Ascending aorta (tissue), 2 donors: ENCODE measurements around the gene SULT4A1. TPM values are rescaled to one million over a fixed set of nuclear protein-coding genes. Genes with fewer than 3 reads are reported as not detected.
A peak's percentile ranks its signal among the peaks of the same experiment; 100 is the strongest.

Source experiments
- DNase-seq, 2 donors: peaks; one replicate each; pipeline ENCODE4 v3.0.0-alpha.2; 2019; ENCODE audit warnings: low spot score in 2 of 2
- H3K27ac ChIP-seq, 2 donors: fragments of 200-600 bp; sonication (generic); one replicate each; pipeline ENCODE4 v1.5.1; 2016 to 2017; ENCODE audit warnings: mild to moderate bottlenecking in 1 of 2
- H3K27me3 ChIP-seq: fragments of 200-600 bp; sonication (generic); one replicate; pipeline ENCODE4 v1.5.1; 2017
- H3K36me3 ChIP-seq, 2 donors: fragments of 200-600 bp; sonication (generic); one replicate each; pipeline ENCODE4 v1.5.1; 2016
- H3K4me1 ChIP-seq, 2 donors: fragments of 200-600 bp; sonication (generic); one replicate each; pipeline ENCODE4 v1.5.1; 2016 to 2017; ENCODE audit warnings: mild to moderate bottlenecking in 1 of 2
- H3K4me3 ChIP-seq, 2 donors: fragments of 200-600 bp; sonication (generic); one replicate each; pipeline ENCODE4 v1.5.1; 2016 to 2017; ENCODE audit warnings: mild to moderate bottlenecking in 1 of 2
- H3K9me3 ChIP-seq, 2 donors: fragments of 200-600 bp; sonication (generic); one replicate each; pipeline ENCODE4 v1.5.1; 2016
- intact Hi-C: fragments of 100-400 bp; cut with DNase I; formaldehyde crosslinking; loops from one replicate; pipeline ENCODE4 v1.15.1; 2023
- total RNA-seq: library from RNA; depleted of rRNA; stranded (reverse); fragments of >200 nt; gene quantifications from one replicate; pipeline ENCODE4 v1.1.0, GENCODE V29; 2016
- TF ChIP-seq, protein P1 (sequence below), 3 experiments: fragments of 200-600 bp in 2 of 3; fragments of 450-650 bp in 1 of 3; sonication (generic) in 2 of 3; IDR thresholded peaks; one replicate each; pipeline ENCODE4 v1.5.1; 2016 to 2019; ENCODE audit warnings: antibody characterized with exemption in 3 of 3, mild to moderate bottlenecking in 1 of 3, moderate library complexity in 1 of 3

SULT4A1 gene
- total RNA-seq, 1 donor from 2014 or later, result not detected

- Histone ChIP-seq H3K27ac (no peak overlapping the region), H3K4me3 (no peak overlapping the region), H3K9me3 (peaks cover 0 to 6% of the 10 kb centered on the region in 2 donors), H3K36me3 (no peaks in the 10 kb centered on the region), H3K27me3 (no peaks in the 10 kb centered on the region), H3K4me1 (no peaks in the 10 kb centered on the region)
- intact Hi-C loops, result loop anchor here (10.0 kb wide), 1 partner anchor 1346 kb away; the partner anchor contains the start of gene NUP50
- no peak for DNase-seq
- TF ChIP-seq, protein P1, sequence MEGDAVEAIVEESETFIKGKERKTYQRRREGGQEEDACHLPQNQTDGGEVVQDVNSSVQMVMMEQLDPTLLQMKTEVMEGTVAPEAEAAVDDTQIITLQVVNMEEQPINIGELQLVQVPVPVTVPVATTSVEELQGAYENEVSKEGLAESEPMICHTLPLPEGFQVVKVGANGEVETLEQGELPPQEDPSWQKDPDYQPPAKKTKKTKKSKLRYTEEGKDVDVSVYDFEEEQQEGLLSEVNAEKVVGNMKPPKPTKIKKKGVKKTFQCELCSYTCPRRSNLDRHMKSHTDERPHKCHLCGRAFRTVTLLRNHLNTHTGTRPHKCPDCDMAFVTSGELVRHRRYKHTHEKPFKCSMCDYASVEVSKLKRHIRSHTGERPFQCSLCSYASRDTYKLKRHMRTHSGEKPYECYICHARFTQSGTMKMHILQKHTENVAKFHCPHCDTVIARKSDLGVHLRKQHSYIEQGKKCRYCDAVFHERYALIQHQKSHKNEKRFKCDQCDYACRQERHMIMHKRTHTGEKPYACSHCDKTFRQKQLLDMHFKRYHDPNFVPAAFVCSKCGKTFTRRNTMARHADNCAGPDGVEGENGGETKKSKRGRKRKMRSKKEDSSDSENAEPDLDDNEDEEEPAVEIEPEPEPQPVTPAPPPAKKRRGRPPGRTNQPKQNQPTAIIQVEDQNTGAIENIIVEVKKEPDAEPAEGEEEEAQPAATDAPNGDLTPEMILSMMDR (IDR thresholded peaks at IDR 0.05), result no peak
Observed at GRCh38 chr22:43818981-43819380, 43.3 kb downstream of the SULT4A1 start.

DNA sequence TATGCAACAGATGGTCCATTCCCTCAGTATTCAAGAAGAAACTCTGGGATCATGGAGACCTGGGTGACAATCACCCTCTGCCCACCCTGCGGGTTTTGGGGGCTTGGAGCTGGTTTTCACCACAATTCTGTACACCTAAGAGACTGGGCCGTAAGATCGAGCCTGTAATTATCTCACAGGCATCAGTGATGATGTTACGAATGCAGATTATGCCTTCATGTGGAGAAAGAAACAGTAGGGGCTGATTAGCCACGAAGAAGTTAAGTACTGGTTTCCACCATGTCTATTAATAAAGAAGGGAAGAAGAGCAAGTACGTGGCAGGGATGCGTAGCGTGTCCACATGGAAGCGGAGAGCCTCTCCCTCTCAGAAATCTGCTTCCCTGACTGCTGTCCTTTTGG is 44.9 kb downstream of the SULT4A1 start:
- DNase-seq, result no peak
- H3K4me3 ChIP-seq, result no peak overlapping the region
- intact Hi-C loops, result loop anchor here (10.0 kb wide), 1 partner anchor 1347 kb away; the partner anchor contains the start of gene NUP50

GRCh38 chr22:43814264-43814663 is 48.0 kb downstream of the SULT4A1 start:
- peaks cover 0 to 6% of the 10 kb centered on the region in 2 donors for H3K9me3 ChIP-seq
- intact Hi-C loops, result loop anchor here (5.0 to 10.0 kb wide), 4 partner anchors 143 to 1351 kb away; partner anchors contain the start of genes NUP50, RTL6 and SAMM50
- no peak for DNase-seq

More for the DNA sequence above, 44.9 kb downstream of the SULT4A1 start:
- Histone ChIP-seq H3K27ac (no peak overlapping the region), H3K27me3 (no peaks in the 10 kb centered on the region), H3K36me3 (no peaks in the 10 kb centered on the region), H3K9me3 (peaks cover 0 to 6% of the 10 kb centered on the region in 2 donors), H3K4me1 (peaks cover 0 to 5% of the 10 kb centered on the region in 2 donors)
- TF ChIP-seq, protein P1 (IDR thresholded peaks at IDR 0.05), result no peak

GRCh38 chr22:43812890-43813289 is 49.4 kb downstream of the SULT4A1 start:
- Histone ChIP-seq H3K4me3 (peak overlapping the region; percentile 82 to 89), H3K27ac (peak overlapping the region in 1 of 2 donors; percentile 81), H3K27me3 (no peaks in the 10 kb centered on the region), H3K36me3 (no peaks in the 10 kb centered on the region), H3K4me1 (peaks cover 3 to 7% of the 10 kb centered on the region in 2 donors), H3K9me3 (peaks cover 0 to 3% of the 10 kb centered on the region in 2 donors)
- intact Hi-C loops, result loop anchor here (5.0 to 10.0 kb wide), 4 partner anchors 144 to 1352 kb away; partner anchors contain the start of genes NUP50, RTL6 and SAMM50
- TF ChIP-seq, protein P1 (IDR thresholded peaks at IDR 0.05), result no peak
- no peak for DNase-seq

More at GRCh38 chr22:43814264-43814663, 48.0 kb downstream of the SULT4A1 start:
- H3K36me3 ChIP-seq, result no peaks in the 10 kb centered on the region
- TF ChIP-seq, protein P1 (IDR thresholded peaks at IDR 0.05), result no peak
- no peaks in the 10 kb centered on the region for H3K27me3 ChIP-seq
- no peak overlapping the region for H3K27ac ChIP-seq
- no peak overlapping the region for H3K4me3 ChIP-seq
- H3K4me1 ChIP-seq, result peaks cover 3 to 7% of the 10 kb centered on the region in 2 donors

DNA sequence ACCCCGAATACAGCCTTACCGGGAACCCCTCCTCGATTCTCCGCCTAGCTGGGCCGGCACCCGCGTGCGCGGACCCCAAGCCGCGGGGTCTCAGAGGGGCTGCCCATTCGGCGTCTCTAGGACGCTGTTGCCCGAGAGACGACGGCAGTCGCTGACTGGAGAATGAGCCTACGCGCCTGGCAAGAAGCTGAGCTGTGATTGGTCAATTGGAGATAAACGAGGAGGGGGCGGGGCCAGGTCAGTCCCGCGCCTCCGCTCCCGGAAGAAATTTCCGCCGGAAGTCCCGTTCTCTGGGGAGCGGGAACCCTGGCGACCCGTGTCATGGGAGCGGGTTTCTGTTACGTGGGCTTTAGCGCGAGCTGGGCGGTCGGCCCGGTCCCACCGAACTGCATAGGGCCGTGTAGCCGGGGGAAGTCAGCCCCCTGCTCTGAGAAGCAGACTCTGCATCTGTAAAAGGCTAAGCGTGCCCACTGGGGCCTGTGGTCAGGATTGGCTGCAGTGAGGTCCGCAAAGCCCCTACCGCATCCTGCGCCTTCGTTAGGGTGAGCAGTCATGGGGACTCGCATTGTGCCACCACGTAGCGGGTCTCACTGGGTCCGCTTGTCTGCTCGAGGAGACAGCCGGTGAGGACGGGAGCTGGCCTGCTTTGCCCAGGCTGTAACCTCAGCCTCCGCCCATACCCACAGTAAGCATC is 50.0 kb downstream of the SULT4A1 start, which contains the start of gene EFCAB6:
Gene EFCAB6, minus strand, starts transcription at position 157 of the 694 bp plus-strand sequence. CDS start 29,987 bp downstream, outside the sequence.
- H3K4me3 ChIP-seq, result peak within 1 kb of the TSS; percentile 82 to 89
- intact Hi-C loops, result loop anchor here (5.0 to 10.0 kb wide), 4 partner anchors 145 to 1353 kb away; partner anchors contain the start of genes NUP50, RTL6 and SAMM50
- H3K36me3 ChIP-seq, result no peaks in the 10 kb centered on the region
- peaks cover 3 to 7% of the 10 kb centered on the region in 2 donors for H3K4me1 ChIP-seq
- TF ChIP-seq, protein P1 (IDR thresholded peaks at IDR 0.05), result no peak
- H3K9me3 ChIP-seq, result no peaks in the 10 kb centered on the region
- DNase-seq, result peak; percentile 65 to 94
- H3K27ac ChIP-seq, result peak within 1 kb of the TSS; percentile 63 to 81
- no peaks in the 10 kb centered on the region for H3K27me3 ChIP-seq
